K562 (cell line): Measurements from ENCODE around the gene STAB2. TPM values are rescaled to one million over a fixed set of nuclear protein-coding genes. Genes with fewer than 3 reads are reported as not detected.

Experiments
- ADNP ChIP-seq: fragments of 200-800 bp; sonication (Bioruptor generic); IDR thresholded peaks from 2 replicates; pipeline ENCODE4 v1.6.1; 2016; ENCODE audit warnings: missing genetic modification characterization, missing compliant biosample characterization
- BHLHE40 ChIP-seq: IDR thresholded peaks from 2 replicates; pipeline ENCODE4 v1.6.1; 2011; ENCODE audit warnings: low read length, improper control_type of control experiment
- BMI1 ChIP-seq: fragments of 150-350 bp; IDR thresholded peaks from 2 replicates; pipeline ENCODE4 v1.6.1; 2014; ENCODE audit warnings: low read length
- DPF2 ChIP-seq: fragments of 450-650 bp; IDR thresholded peaks from 2 replicates; pipeline ENCODE4 v1.6.1; 2016
- ELF2 ChIP-seq: fragments of 250-450 bp; sonication (Bioruptor Pico); IDR thresholded peaks from 2 replicates; pipeline ENCODE4 v1.5.0; 2021; ENCODE audit warnings: mild to moderate bottlenecking
- FOXK2 ChIP-seq, 2 experiments: fragments of 450-650 bp; IDR thresholded peaks in 1 of 2; conservative IDR thresholded peaks in 1 of 2; 2 replicates each; pipeline ENCODE4 v1.6.1; 2016; ENCODE audit warnings: low read depth in 2 of 2, mild to moderate bottlenecking in 1 of 2
- FOXM1 ChIP-seq, 2 experiments: fragments of 450-650 bp in 1 of 2; sonication (generic) in 1 of 2; formaldehyde crosslinking in 1 of 2; IDR thresholded peaks; 2 replicates each; pipeline versions ENCODE4 v1.6.1 to v1.9.0; 2017 to 2022; ENCODE audit warnings: low read depth in 2 of 2, mild to moderate bottlenecking in 2 of 2, missing genetic modification reagents in 1 of 2, moderate library complexity in 1 of 2
- KDM4B ChIP-seq, 2 experiments: fragments of 450-650 bp in 1 of 2; sonication (generic) in 1 of 2; IDR thresholded peaks; 2 replicates each; pipeline ENCODE4 v1.6.1; 2016 to 2017; ENCODE audit warnings: borderline replicate concordance in 2 of 2, antibody characterized with exemption in 1 of 2, low read depth in 1 of 2, mild to moderate bottlenecking in 1 of 2
- KHSRP ChIP-seq: fragments of 450-650 bp; IDR thresholded peaks from 2 replicates; pipeline ENCODE4 v1.6.1; 2017
- MEF2A ChIP-seq: IDR thresholded peaks from 2 replicates; pipeline ENCODE4 v1.6.1; 2011; ENCODE audit warnings: low read depth, mild to moderate bottlenecking, low read length, moderate library complexity; ENCODE audit not compliant: control insufficient read depth
- NCOR1 ChIP-seq: fragments of 450-650 bp; IDR thresholded peaks from 2 replicates; pipeline ENCODE4 v1.6.1; 2016; ENCODE audit warnings: mild to moderate bottlenecking, moderate library complexity
- NFRKB ChIP-seq: fragments of 450-650 bp; IDR thresholded peaks from 2 replicates; pipeline ENCODE4 v1.6.1; 2016; ENCODE audit warnings: low read depth
- NONO ChIP-seq, 2 experiments: fragments of 200-400 bp in 1 of 2; fragments of 450-650 bp in 1 of 2; formaldehyde crosslinking in 1 of 2; IDR thresholded peaks; 2 replicates each; pipeline ENCODE4 v1.6.1; 2017; ENCODE audit warnings: low read depth in 2 of 2, mild to moderate bottlenecking in 2 of 2, moderate library complexity in 2 of 2, low read length in 1 of 2
- POLR2A ChIP-seq: fragments of 450-650 bp; conservative IDR thresholded peaks from 2 replicates; pipeline ENCODE4 v1.6.1; 2016
- PYGO2 ChIP-seq: fragments of 450-650 bp; IDR thresholded peaks from 2 replicates; pipeline ENCODE4 v1.6.1; 2016; ENCODE audit warnings: mild to moderate bottlenecking, missing genetic modification characterization, moderate library complexity, missing compliant biosample characterization
- SIN3A ChIP-seq, 2 experiments: fragments of 150-350 bp in 1 of 2; IDR thresholded peaks; 2 replicates each; pipeline ENCODE4 v1.6.1; 2011 to 2016; ENCODE audit warnings: borderline replicate concordance in 2 of 2, low read depth in 2 of 2, low read length in 2 of 2, mild to moderate bottlenecking in 2 of 2, moderate library complexity in 2 of 2; ENCODE audit not compliant: control insufficient read depth in 1 of 2
- TAL1 ChIP-seq: fragments of 450-650 bp; IDR thresholded peaks from 2 replicates; pipeline ENCODE4 v1.6.1; 2016; ENCODE audit warnings: mild to moderate bottlenecking
- TBP ChIP-seq: optimal IDR thresholded peaks from 2 replicates; pipeline ENCODE3; 2011; ENCODE audit warnings: low read depth, low read length, improper control_type of control experiment
- ZNF584 ChIP-seq: fragments of 200-800 bp; sonication (Bioruptor generic); IDR thresholded peaks from 2 replicates; pipeline ENCODE4 v1.6.1; 2016; ENCODE audit warnings: low read depth, mild to moderate bottlenecking, missing genetic modification characterization, missing compliant biosample characterization
- ZNF589 ChIP-seq: fragments of 200-800 bp; sonication (Bioruptor generic); IDR thresholded peaks from 2 replicates; pipeline ENCODE4 v1.6.1; 2016; ENCODE audit warnings: low read depth, missing genetic modification characterization, missing compliant biosample characterization
- ZNF830 ChIP-seq: fragments of 250-450 bp; sonication (Bioruptor Pico); IDR thresholded peaks from 2 replicates; pipeline ENCODE4 v1.5.0; 2021; ENCODE audit warnings: mild to moderate bottlenecking
- polyA plus RNA-seq, 8 experiments: library from polyadenylated mRNA; depleted of rRNA in 4 of 8; stranded (reverse) in 5 of 8; unstranded in 3 of 8; fragments of >200 nt; fragmentation: Nextera tagmentation in 2 of 8; fragmentation: Illumina TruSeq in 1 of 8; extraction: Ambion mirVana in 2 of 8; extraction: Trizol in 1 of 8; gene quantifications; 2 replicates each; pipeline versions ENCODE4 v1.2.1 to v1.2.3, GENCODE V29; 2011 to 2014; ENCODE audit warnings: inconsistent platforms in 1 of 8, missing spikeins in 1 of 8
- total RNA-seq, 7 experiments: library from RNA; depleted of rRNA in 6 of 7; stranded (reverse); fragments of >200 nt in 6 of 7; fragmentation: Illumina TruSeq in 2 of 7; extraction: Trizol in 2 of 7; gene quantifications; 2 replicates each; pipeline versions ENCODE4 v1.2.1 to v1.2.3, GENCODE V29; 2011 to 2021; ENCODE audit warnings: low replicate concordance in 1 of 7
- TF ChIP-seq, protein P1 (sequence below): fragments of 450-650 bp; IDR thresholded peaks from 2 replicates; pipeline ENCODE4 v1.6.1; 2016; ENCODE audit warnings: missing biosample characterization, missing genetic modification characterization
- TF ChIP-seq, protein P2 (sequence below): fragments of 450-650 bp; formaldehyde crosslinking; IDR thresholded peaks from 2 replicates; pipeline ENCODE4 v1.4.0; 2022; ENCODE audit warnings: mild to moderate bottlenecking, moderate library complexity
- TF ChIP-seq, protein P3 (sequence below): fragments of 250-450 bp; sonication (Bioruptor Pico); IDR thresholded peaks from 2 replicates; pipeline ENCODE4 v1.4.0; 2020; ENCODE audit warnings: borderline replicate concordance
- TF ChIP-seq, protein P4 (sequence below): IDR thresholded peaks from 2 replicates; pipeline ENCODE4 v1.6.1; 2011; ENCODE audit not compliant: insufficient read length; ENCODE audit errors: extremely low read depth

Gene STAB2
- total and polyA plus RNA-seq, 9 of the 15 experiments (the other 6 are each of a cell fraction or from before 2014, with no cell fraction given), result 0.10 TPM; not detected in 8

DNA sequence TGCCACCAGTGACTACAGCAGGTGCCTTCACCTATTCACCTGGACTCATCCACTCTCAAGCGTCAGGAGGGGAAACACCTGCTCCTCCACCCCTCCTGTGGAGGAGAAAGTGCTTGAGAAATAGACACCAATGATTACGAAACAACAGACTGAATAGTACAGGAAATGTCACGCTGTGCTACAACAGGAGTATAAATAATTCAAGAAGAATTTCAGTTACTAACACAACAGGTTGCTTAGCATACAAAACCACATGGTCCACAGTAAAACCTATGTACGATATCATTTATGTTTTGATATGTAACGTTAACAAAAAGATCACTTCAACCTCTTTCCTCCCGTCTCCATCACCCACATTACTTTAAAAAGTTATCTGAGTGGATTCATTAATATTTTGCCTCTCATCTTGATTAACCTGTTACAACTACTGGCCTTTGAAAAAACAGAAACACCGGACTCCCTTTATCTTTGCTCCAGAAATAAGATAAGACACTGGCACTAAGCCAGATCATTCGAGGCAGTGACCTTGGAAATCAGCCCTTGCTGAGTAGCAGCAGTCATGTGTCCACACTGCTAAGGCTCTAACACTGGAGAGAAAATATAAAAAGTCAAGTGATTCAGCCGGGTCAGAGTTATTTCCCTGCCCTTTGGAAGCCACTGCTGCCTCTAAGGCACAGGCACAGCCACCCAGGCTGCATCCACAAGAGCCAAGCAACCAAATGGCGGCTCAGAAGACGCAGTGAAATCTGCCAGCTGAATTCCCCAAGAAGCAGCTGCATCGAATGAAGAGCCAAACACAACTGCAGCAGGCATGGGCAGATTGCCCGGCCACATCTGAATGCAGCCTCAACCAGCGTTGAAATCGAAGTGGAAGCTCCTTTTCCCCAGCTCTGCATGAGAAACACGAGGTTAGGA, 213.0 kb downstream of the STAB2 start (continued):
- TF ChIP-seq MEF2A, result no peak
- no peak for TF ChIP-seq ELF2
- TF ChIP-seq KHSRP, result no peak
- TF ChIP-seq ADNP (tag), result 0 out of 2 replicates have a peak, but pooled peaks have one; percentile 22
- TF ChIP-seq, protein P1, sequence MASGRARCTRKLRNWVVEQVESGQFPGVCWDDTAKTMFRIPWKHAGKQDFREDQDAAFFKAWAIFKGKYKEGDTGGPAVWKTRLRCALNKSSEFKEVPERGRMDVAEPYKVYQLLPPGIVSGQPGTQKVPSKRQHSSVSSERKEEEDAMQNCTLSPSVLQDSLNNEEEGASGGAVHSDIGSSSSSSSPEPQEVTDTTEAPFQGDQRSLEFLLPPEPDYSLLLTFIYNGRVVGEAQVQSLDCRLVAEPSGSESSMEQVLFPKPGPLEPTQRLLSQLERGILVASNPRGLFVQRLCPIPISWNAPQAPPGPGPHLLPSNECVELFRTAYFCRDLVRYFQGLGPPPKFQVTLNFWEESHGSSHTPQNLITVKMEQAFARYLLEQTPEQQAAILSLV (tag), result no peak
- TF ChIP-seq BHLHE40, result no peak
- TF ChIP-seq, protein P2, sequence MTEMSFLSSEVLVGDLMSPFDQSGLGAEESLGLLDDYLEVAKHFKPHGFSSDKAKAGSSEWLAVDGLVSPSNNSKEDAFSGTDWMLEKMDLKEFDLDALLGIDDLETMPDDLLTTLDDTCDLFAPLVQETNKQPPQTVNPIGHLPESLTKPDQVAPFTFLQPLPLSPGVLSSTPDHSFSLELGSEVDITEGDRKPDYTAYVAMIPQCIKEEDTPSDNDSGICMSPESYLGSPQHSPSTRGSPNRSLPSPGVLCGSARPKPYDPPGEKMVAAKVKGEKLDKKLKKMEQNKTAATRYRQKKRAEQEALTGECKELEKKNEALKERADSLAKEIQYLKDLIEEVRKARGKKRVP, result peak; percentile 38; the same call in 1 of the 2 replicates
- TF ChIP-seq FOXK2 (conservative IDR thresholded peaks at IDR 0.05 in 1 of 2, IDR thresholded peaks at IDR 0.05 in 1 of 2; ENCODE audit: low read depth in 2 of 2), result no peak
- peak; percentile 51 for TF ChIP-seq TAL1
- no peak for TF ChIP-seq ZNF830 (CRISPR knock-in tag)
- no peak for TF ChIP-seq SIN3A (IDR thresholded peaks at IDR 0.05; ENCODE audit: borderline replicate concordance in 2 of 2, control insufficient read depth in 1 of 2, low read depth in 2 of 2, low read length in 2 of 2)
- TF ChIP-seq PYGO2, result no peak
- TF ChIP-seq TBP, result no peak
- TF ChIP-seq FOXM1 (IDR thresholded peaks at IDR 0.05; ENCODE audit: low read depth), result no peak
- no peak for TF ChIP-seq FOXM1 (CRISPR knock-in tag; IDR thresholded peaks at IDR 0.05; ENCODE audit: low read depth)
- TF ChIP-seq ZNF589 (CRISPR knock-in tag), result no peak
- TF ChIP-seq ZNF584 (CRISPR knock-in tag), result no peak
- TF ChIP-seq, protein P3, sequence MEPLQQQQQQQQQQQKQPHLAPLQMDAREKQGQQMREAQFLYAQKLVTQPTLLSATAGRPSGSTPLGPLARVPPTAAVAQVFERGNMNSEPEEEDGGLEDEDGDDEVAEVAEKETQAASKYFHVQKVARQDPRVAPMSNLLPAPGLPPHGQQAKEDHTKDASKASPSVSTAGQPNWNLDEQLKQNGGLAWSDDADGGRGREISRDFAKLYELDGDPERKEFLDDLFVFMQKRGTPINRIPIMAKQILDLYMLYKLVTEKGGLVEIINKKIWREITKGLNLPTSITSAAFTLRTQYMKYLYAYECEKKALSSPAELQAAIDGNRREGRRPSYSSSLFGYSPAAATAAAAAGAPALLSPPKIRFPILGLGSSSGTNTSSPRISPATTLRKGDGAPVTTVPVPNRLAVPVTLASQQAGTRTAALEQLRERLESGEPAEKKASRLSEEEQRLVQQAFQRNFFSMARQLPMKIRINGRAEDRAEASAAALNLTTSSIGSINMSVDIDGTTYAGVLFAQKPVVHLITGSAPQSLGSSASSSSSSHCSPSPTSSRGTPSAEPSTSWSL (CRISPR knock-in tag), result no peak
- no peak for TF ChIP-seq KDM4B (IDR thresholded peaks at IDR 0.05; ENCODE audit: borderline replicate concordance in 2 of 2, low read depth in 1 of 2)
- TF ChIP-seq, protein P4, sequence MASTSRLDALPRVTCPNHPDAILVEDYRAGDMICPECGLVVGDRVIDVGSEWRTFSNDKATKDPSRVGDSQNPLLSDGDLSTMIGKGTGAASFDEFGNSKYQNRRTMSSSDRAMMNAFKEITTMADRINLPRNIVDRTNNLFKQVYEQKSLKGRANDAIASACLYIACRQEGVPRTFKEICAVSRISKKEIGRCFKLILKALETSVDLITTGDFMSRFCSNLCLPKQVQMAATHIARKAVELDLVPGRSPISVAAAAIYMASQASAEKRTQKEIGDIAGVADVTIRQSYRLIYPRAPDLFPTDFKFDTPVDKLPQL, result no peak
- TF ChIP-seq NCOR1, result peak; percentile 20; the same call in 1 of the 2 replicates
- TF ChIP-seq DPF2, result peak; percentile 73; the same call in 1 of the 2 replicates
- TF ChIP-seq NONO (IDR thresholded peaks at IDR 0.05; ENCODE audit: low read depth in 2 of 2, low read length in 1 of 2), result peak in 1 of 2 experiments; percentile 20; a peak in 1 of 4 replicates
- no peak for TF ChIP-seq NFRKB
- no peak for TF ChIP-seq BMI1
- no peak for TF ChIP-seq POLR2A
